Stimulated activated CD8-positive, alpha-beta memory T cell treated with anti-CD3 and anti-CD28 coated beads, Interleukin-7, amount 100 ng/mL, for 1 hour (primary cell): ENCODE results near the gene SGIP1.
"Not testable (repeated sequence)": the region's sequence is repeated elsewhere in the genome, so short reads cannot be mapped to it uniquely, and the experiment has no call there.

Experiments used
- DNase-seq, 2 donors: peaks; one replicate each; pipeline ENCODE4 v3.0.0-alpha.2; 2020; ENCODE audit warnings: low read depth in 2 of 2

The SGIP1 gene

DNA sequence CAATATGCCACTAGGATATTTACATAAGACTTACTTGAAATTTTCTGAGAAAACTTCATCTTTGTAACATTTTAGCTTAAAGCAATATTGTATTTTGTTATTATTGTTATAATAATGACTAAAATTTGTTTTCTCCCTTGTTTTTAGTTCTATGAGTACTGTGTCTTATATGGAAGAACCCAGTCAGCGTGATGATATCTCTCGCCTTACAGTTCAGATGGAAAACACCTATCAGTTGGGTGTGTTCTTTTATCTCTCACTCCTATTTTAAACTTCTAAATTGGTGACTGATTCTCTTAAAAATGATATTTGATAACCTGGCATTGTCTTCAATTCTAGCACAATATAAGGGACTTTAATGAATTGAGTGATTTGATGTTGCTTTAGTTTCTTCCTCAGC lies 236.3 kb downstream of the SGIP1 start:
- no peak for DNase-seq

DNA sequence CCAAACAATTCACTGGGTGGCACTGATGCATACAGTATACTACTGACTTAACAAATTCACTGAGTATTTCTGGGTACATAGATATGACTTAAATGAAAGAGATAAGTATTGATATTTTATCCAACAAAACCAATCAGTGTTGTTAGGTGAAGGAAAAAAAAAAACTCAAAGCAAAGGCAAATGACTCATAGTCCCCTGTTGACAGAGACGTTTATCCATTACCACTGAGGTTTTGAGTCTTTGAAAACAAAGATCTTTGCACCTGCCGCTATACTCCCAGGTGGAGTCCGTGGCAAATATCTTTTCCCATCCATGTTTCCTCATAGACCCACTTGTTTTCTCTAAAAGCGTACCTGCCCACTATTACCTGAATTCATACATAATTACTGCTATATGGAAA lies 236.7 kb downstream of the SGIP1 start:
- DNase-seq = no peak

DNA sequence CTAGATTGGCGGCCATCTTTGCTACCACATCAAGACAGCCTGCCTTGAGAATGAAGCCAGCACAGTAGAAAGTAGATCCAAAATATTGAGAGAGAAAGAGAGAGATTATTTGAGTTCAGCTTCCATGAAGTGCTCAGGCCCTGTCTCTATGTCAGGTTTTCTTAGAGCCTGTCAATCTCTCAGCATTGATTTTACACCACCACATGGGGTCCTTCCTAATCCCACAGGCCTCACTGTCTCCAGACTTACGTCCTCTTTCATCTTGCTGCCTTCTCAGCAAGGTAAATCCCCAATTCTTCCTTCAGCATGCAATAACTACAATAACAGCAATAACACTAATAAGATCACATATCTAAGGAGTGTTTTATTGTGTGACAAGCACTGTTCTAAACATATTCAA lies 239.3 kb downstream of the SGIP1 start:
- no peak for DNase-seq

DNA sequence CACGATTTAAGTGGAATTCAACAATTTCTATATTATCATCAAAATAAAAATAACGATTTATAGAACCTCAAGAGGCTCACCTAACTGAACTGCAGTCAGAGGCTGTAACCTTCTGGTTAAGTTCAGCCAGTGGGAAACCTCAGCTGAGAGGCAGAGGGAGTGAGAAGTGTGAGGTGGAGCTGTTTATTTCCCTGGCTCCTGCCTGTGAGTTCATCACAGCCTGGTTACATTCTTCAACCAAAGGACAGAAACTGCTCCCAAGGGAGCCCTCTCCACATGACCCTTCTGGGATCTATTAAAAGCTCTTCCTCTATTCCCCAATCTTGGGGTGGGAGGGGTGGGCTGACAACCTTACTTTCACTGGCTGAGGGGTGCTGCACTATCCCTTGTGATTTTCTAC lies 240.5 kb downstream of the SGIP1 start:
- no peak for DNase-seq

DNA sequence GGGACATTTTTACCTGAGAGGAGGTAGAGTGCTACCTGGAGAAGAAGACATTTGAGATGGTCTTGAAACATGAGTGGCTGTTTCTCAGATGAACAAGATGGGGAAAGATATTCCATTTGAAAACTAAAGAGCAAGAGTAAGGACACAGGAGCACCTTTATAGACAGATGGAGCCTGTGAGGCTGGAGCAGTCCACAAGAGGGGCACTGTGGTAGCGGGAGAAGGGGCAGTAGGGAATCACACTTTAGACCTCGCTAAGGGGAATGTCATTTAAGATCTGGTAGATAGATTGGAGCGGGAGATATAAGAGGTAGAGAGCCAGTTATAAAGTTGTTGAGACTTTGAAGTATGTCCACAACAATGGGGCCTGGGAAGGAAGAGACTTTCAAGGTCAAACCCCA lies 241.7 kb downstream of the SGIP1 start:
- DNase-seq = no peak

DNA sequence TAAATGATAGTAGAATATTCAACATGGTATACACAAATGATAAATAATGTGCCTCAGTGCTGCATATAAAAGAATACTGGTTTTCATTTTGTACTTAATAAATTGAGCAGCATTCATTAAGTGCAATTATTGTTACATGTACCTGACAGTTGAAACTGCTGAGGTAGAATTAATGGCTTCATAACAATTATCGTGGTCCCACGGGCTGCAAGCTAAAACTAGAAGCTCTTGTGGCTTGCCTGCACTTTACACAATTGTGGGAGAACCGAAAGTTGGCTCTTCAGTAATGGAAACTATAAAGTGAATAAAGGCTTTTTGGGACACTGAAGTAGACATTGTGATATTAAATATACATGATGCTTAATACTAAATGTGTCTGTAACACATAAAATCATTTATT lies 243.9 kb downstream of the SGIP1 start:
- DNase-seq = no peak

DNA sequence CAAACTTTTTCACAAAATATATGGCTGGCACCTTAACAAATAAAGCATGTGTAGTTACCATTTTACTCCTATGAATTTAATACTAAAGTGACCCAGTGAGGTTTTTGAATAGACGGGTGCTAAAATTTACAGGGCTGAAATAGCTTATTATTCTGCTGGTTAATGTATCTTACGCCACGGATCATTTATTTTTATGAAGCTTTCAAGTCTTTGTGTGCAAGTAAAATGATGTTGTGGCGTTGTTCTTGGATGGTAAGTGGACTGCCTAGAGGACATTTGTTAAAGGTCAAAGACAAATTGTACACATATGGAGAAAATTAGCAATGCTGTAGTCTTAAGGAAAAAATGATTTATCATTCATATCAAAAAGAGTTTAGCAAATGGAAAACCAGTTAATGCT lies 244.3 kb downstream of the SGIP1 start:
- no peak for DNase-seq

DNA sequence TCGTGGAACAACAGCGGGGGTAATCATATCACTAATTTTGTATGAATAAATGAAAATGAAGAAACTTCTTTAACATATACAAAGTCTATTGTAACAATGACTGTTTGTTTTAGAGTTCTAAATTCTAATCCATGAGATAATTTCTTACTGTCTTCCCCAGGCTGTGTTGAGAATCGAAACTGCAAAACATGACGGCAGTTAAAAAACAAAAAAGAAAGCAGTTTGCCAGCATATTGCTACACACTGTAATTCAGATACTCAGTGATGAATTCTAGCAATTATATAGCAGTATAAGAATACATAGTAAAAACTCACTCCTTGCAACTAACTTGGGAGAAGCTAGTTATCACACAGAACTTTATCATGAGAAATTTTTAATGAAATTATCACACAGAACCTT lies 245.0 kb downstream of the SGIP1 start:
- no peak for DNase-seq

DNA sequence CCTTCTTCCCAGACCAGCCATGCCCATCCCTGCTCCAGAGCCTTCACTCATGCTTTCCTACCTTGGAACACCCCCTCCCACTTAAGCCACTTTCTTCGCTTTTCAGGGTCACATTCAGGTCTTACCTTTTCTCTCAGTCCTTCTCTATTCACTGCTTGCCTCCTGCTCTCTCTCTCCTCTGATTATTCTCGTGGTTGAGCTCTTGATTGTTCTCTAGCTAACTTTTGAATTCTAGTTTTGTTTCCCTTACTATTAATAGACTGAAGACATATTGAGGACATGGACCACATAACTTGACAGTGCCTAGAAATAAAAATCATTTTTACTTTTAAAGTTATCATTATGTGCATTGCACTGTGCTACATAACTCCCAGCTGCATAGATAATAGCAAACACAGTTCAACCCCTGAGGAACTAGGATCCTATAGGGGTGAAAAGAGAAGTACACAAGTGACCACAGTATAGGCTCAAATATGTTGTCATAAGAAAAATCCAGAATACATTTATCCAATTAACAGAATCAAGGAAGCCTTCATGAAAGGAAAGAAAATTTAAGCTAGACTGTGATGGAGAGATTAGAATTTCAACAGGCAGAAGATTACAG lies 245.6 kb downstream of the SGIP1 start:
- DNase-seq = no peak

DNA sequence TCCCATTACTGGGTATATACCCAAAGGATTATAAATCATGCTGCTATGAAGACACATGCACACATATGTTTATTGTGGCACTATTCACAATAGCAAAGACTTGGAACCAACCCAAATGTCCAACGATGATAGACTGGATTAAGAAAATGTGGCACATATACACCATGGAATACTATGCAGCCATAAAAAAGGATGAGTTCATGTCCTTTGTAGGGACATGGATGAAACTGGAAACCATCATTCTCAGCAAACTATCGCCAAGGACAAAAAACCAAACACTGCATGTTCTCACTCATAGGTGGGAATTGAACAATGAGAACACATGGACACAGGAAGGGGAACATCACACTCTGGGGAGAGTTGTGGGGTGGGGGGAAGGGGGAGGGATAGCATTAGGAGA lies 251.8 kb downstream of the SGIP1 start:
- not testable (repeated sequence) for DNase-seq

DNA sequence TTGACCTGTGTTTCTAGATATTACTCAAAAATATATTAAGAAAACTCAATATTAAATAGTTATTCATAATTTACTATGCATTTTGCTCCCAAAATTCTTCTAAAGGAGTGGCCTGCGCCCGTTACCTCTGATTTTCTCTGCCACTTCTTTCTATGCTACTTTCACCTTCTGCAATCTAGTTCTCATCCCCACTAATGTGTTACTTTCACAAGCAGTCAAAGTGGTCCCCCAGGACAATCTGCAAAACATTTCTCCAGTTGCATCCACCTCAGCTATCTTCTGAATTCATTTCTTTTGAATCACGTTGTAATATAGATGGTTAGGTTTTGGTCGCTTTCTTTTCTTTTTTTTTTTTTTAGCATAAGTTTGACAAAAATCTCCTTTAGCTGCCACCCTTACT lies 253.7 kb downstream of the SGIP1 start:
- DNase-seq = no peak

DNA sequence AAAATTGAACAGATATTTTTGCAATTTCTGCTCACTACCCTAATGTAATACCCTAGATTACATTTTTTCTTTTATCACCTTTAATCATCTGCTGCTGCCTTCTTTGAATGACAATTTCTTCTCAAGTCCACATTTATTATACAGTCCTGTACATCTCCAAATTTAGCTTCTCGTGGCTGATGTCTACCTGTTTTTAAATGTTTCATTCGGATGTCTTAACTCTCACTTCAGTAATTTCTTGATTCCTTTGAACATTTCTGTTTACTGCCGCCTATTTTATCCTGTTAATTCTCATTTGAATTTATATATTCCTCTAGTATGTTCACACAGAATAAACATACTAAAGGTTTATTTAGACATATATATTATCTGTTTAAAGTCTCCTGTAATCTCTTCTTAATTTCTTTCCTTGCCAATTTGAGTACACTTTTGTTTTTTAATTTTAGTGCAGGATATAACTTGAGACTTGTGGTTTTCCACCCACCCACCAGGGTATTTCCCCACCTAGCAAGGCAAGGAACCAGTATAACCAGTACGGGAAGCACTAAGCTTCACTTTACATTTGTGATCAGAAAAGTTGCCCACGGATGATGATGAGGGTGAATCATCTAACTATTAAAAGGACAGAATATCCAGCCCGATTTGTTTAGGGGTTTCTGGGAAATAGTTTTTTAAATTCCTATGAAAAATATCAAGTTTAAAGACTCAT lies 254.4 kb downstream of the SGIP1 start:
- DNase-seq = no peak

DNA sequence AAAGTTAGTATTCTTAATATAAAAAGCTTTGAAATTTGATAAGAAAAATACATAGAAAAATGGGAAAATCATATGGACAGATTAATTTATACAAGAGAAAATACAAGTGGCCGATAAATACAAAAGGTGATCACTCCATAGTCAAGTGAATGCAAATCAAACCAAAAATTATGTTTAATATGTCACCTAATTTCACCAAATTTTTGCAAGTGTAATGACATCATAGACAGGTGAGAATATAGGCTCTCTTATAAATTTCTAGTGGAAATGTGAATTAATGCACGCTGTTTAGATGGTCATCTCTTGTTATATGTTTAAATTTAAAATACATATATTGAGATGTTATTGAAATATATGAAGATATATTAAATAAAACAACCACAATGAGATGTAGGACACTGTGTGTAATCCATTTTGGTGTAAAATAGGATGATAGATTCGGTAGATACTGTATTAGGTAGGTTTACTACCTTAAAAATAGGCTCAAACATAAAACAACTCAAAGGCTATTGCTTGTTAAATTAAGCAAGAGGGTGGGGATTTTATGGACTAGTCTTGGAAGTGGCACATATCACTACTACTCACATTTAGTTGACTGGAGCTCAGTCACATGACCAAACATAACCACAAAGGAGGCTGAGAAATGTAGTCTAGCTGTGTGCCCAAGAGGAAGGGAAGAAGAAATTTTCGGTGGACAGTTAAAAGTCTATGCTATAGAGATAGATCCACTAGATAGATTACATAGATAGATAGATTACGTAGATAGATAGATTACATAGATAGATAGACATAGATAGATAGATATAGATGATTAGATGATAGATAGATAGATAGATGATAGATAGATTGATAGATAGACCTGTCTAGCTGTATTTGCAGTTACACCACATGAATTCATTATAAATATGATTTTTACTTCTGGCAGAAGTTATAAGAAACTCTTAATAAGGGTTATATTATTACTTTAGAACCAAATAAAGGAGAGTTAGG lies 258.0 kb downstream of the SGIP1 start:
- DNase-seq = no peak

DNA sequence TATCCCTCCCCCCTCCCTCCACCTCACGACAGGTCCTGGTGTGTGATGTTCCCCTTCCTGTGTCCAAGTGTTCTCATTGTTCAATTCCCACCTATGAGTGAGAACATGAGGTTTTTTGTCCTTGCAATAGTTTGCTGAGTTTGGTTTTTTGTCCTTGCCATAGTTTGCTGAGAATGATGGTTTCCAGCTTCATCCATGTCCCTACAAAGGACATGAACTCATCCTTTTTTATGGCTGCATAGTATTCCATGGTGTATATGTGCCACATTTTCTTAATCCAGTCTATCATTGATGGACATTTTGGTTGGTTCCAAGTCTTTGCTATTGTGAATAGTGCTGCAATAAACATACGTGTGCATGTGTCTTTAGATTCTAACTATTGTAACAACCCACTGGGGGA lies 261.9 kb downstream of the SGIP1 start:
- DNase-seq = not testable (repeated sequence)
